ENCODE measurements around the gene NHERF1.

DNA sequence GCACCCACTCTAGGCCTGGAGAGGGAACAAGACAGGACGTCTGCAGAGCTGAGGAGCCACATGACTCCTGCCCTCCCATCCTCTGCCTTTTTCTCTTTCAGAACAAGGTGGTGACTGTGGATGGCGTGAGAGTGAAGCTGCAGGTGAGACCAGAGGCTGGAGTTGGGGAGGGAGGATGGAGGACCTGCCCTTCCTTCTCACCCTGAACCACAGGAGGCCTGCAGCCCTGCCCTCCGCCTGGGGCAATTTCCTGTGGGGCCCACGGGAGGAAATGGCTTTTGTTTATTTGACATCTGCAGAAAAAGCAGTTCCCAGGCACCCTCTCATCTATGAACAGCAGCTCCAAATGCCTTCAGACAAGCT lies 6.3 kb upstream of the NHERF1 start:
- no peak for TF ChIP-seq EZH2 (IDR thresholded peaks at IDR 0.05; ENCODE audit: insufficient read depth, low read length)
- TF ChIP-seq, protein P1, sequence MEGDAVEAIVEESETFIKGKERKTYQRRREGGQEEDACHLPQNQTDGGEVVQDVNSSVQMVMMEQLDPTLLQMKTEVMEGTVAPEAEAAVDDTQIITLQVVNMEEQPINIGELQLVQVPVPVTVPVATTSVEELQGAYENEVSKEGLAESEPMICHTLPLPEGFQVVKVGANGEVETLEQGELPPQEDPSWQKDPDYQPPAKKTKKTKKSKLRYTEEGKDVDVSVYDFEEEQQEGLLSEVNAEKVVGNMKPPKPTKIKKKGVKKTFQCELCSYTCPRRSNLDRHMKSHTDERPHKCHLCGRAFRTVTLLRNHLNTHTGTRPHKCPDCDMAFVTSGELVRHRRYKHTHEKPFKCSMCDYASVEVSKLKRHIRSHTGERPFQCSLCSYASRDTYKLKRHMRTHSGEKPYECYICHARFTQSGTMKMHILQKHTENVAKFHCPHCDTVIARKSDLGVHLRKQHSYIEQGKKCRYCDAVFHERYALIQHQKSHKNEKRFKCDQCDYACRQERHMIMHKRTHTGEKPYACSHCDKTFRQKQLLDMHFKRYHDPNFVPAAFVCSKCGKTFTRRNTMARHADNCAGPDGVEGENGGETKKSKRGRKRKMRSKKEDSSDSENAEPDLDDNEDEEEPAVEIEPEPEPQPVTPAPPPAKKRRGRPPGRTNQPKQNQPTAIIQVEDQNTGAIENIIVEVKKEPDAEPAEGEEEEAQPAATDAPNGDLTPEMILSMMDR (IDR thresholded peaks at IDR 0.05; ENCODE audit: insufficient read depth, low read depth, low read length) = no peak

All from astrocyte (in vitro differentiated cells and primary cell).